A549 (cell line): ENCODE measurements around the gene CTNND2. TPM values are rescaled to one million over a fixed set of nuclear protein-coding genes. Genes with fewer than 3 reads are reported as not detected.

Experiments used
- ATAC-seq, 2 experiments: fragments of 200-7000 bp in 1 of 2; fragments of >200 bp in 1 of 2; cut with Nextera tagmentation in 1 of 2; cut with Tn5 transposase in 1 of 2; 3 replicates each; pipeline versions ENCODE4 v1.8.0 to v1.9.1; 2018 to 2020; ENCODE audit warnings: mild to moderate bottlenecking in 1 of 2, moderate library complexity in 1 of 2
- CTCF ChIA-PET: fragments of 300-600 bp; sonication (Branson Sonifier 250); formaldehyde crosslinking; extraction: SDS; loops from one replicate; lab custom pipeline; 2021; ENCODE audit warnings: antibody characterized with exemption, inconsistent platforms; lab: Yijun Ruan, JAX
- POLR2A ChIA-PET: fragments of 350-600 bp; formaldehyde crosslinking; extraction: SDS; loops from one replicate; lab custom pipeline; 2021; ENCODE audit warnings: antibody characterized with exemption, inconsistent platforms; lab: Yijun Ruan, JAX
- DNase-seq, 2 experiments: peaks; one replicate each; pipeline versions ENCODE4 v3.0.0 to v3.0.0-alpha.2; 2011 to 2016; ENCODE audit warnings: low read depth in 1 of 2, low spot score in 1 of 2
- FAIRE-seq: peaks from 2 replicates; lab custom pipeline; 2011; peaks lifted over from hg19 to GRCh38; lab: Jason Lieb, UNC
- H3K27ac ChIP-seq, 2 experiments: fragments of >200 bp; sonication (Bioruptor Twin); formaldehyde crosslinking; 3 replicates each; pipeline ENCODE4 v1.5.1; 2016 to 2017
- H3K4me1 ChIP-seq: fragments of >200 bp; sonication (Bioruptor Twin); formaldehyde crosslinking; 3 replicates; pipeline ENCODE4 v1.6.1; 2016
- H3K4me2 ChIP-seq: fragments of >200 bp; sonication (Bioruptor Twin); formaldehyde crosslinking; 3 replicates; pipeline ENCODE4 v1.6.1; 2016
- H3K4me3 ChIP-seq: fragments of >200 bp; sonication (Bioruptor Twin); formaldehyde crosslinking; 3 replicates; pipeline ENCODE4 v1.5.1; 2016
- H3K9me3 ChIP-seq: fragments of >200 bp; sonication (Bioruptor Twin); formaldehyde crosslinking; 3 replicates; pipeline ENCODE4 v1.6.1; 2016
- CBX2 ChIP-seq: fragments of 200-600 bp; sonication (generic); IDR thresholded peaks from 2 replicates; pipeline ENCODE4 v1.6.1; 2016; ENCODE audit warnings: low read depth, mild to moderate bottlenecking, borderline replicate concordance
- CBX8 ChIP-seq: fragments of 200-600 bp; sonication (generic); IDR thresholded peaks from 2 replicates; pipeline ENCODE4 v1.6.1; 2016
- CHD2 ChIP-seq: fragments of 150-350 bp; IDR thresholded peaks from 2 replicates; pipeline ENCODE4 v1.6.1; 2014; ENCODE audit warnings: low read length; ENCODE audit not compliant: partially characterized antibody
- CHD4 ChIP-seq: fragments of 200-600 bp; sonication (generic); IDR thresholded peaks from 2 replicates; pipeline ENCODE4 v1.6.1; 2016; ENCODE audit warnings: antibody characterized with exemption, mild to moderate bottlenecking, borderline replicate concordance
- CTCF ChIP-seq: fragments of >200 bp; sonication (Bioruptor Twin); formaldehyde crosslinking; IDR thresholded peaks from 3 replicates; pipeline ENCODE4 v1.5.1; 2016
- EHF ChIP-seq: fragments of 250-450 bp; sonication (Bioruptor Pico); IDR thresholded peaks from 2 replicates; pipeline ENCODE4 v1.5.0; 2020; ENCODE audit warnings: mild to moderate bottlenecking
- ESRRA ChIP-seq: fragments of 150-350 bp; IDR thresholded peaks from 2 replicates; pipeline ENCODE4 v1.6.1; 2014; ENCODE audit warnings: mild to moderate bottlenecking, low read length, borderline replicate concordance
- FOSB ChIP-seq: fragments of 250-450 bp; sonication (Bioruptor Pico); IDR thresholded peaks from 2 replicates; pipeline ENCODE4 v1.5.0; 2020; ENCODE audit warnings: mild to moderate bottlenecking, moderate library complexity
- FOSL2 ChIP-seq, 2 experiments: fragments of 450-650 bp in 1 of 2; fragments of >200 bp in 1 of 2; sonication (Bioruptor Twin) in 1 of 2; formaldehyde crosslinking; IDR thresholded peaks; 2 replicates each; pipeline versions ENCODE4 v1.5.0 to v1.6.1; 2016 to 2020; ENCODE audit warnings: mild to moderate bottlenecking in 1 of 2, moderate library complexity in 1 of 2
- HDAC2 ChIP-seq: fragments of 200-600 bp; sonication (generic); IDR thresholded peaks from 2 replicates; pipeline ENCODE4 v1.6.1; 2016
- HES2 ChIP-seq: fragments of >200 bp; sonication (Bioruptor Twin); formaldehyde crosslinking; IDR thresholded peaks from 2 replicates; pipeline ENCODE4 v1.6.1; 2016
- HEYL ChIP-seq: fragments of 250-450 bp; sonication (Bioruptor Pico); IDR thresholded peaks from 2 replicates; pipeline ENCODE4 v1.8.0; 2021; ENCODE audit warnings: mild to moderate bottlenecking, moderate library complexity
- HOXA7 ChIP-seq: fragments of 250-450 bp; sonication (Bioruptor Pico); IDR thresholded peaks from 2 replicates; pipeline ENCODE4 v1.5.0; 2020; ENCODE audit warnings: mild to moderate bottlenecking, moderate library complexity
- HOXB5 ChIP-seq: fragments of 250-450 bp; sonication (Bioruptor Pico); IDR thresholded peaks from 2 replicates; pipeline ENCODE4 v1.5.0; 2020; ENCODE audit warnings: mild to moderate bottlenecking, moderate library complexity
- JUN ChIP-seq, 2 experiments: fragments of >200 bp; sonication (Bioruptor Twin); formaldehyde crosslinking; IDR thresholded peaks; 2 replicates in 1 of 2; 3 replicates in 1 of 2; pipeline ENCODE4 v1.6.1; 2016 to 2017
- KDM5A ChIP-seq: fragments of 200-600 bp; sonication (generic); IDR thresholded peaks from 2 replicates; pipeline ENCODE4 v1.6.1; 2016; ENCODE audit warnings: antibody characterized with exemption, mild to moderate bottlenecking
- MAFK ChIP-seq: fragments of 450-650 bp; IDR thresholded peaks from 2 replicates; pipeline ENCODE4 v1.6.1; 2014; ENCODE audit not compliant: partially characterized antibody
- MAZ ChIP-seq: fragments of 150-350 bp; IDR thresholded peaks from 2 replicates; pipeline ENCODE4 v1.6.1; 2014; ENCODE audit warnings: antibody characterized with exemption, low read depth, low read length, borderline replicate concordance
- MYC ChIP-seq: IDR thresholded peaks from 2 replicates; pipeline ENCODE4 v1.6.1; 2012; ENCODE audit warnings: mild to moderate bottlenecking, inconsistent platforms, low read length, improper control_type of control experiment, borderline replicate concordance
- NFE2L2 ChIP-seq: fragments of 150-350 bp; conservative IDR thresholded peaks from 2 replicates; pipeline ENCODE4 v1.6.1; 2014; ENCODE audit warnings: low read length
- PBX3 ChIP-seq: IDR thresholded peaks from 2 replicates; pipeline ENCODE4 v1.6.1; 2012
- POLR2A ChIP-seq: IDR thresholded peaks from 2 replicates; pipeline ENCODE4 v1.6.1; 2012; ENCODE audit warnings: mild to moderate bottlenecking, low read length
- POLR2AphosphoS2 ChIP-seq: conservative IDR thresholded peaks from 2 replicates; pipeline ENCODE4 v1.6.1; 2012; ENCODE audit warnings: low read length, improper control_type of control experiment, inconsistent platforms
- RAD21 ChIP-seq, 2 experiments: fragments of >200 bp in 1 of 2; sonication (Bioruptor Twin) in 1 of 2; formaldehyde crosslinking in 1 of 2; IDR thresholded peaks in 1 of 2; conservative IDR thresholded peaks in 1 of 2; 2 replicates in 1 of 2; 3 replicates in 1 of 2; pipeline ENCODE4 v1.6.1; 2012 to 2018; ENCODE audit warnings: inconsistent platforms in 1 of 2
- RFX5 ChIP-seq: fragments of 450-650 bp; IDR thresholded peaks from 2 replicates; pipeline ENCODE4 v1.7.1; 2014; ENCODE audit warnings: antibody characterized with exemption, mild to moderate bottlenecking, moderate library complexity
- SMC3 ChIP-seq: fragments of >200 bp; sonication (Bioruptor Twin); formaldehyde crosslinking; IDR thresholded peaks from 3 replicates; pipeline ENCODE4 v1.6.1; 2018; ENCODE audit warnings: inconsistent platforms
- TFCP2L1 ChIP-seq: fragments of 250-450 bp; sonication (Bioruptor Pico); IDR thresholded peaks from 2 replicates; pipeline ENCODE4 v1.5.0; 2021; ENCODE audit warnings: mild to moderate bottlenecking
- USF2 ChIP-seq: fragments of 450-650 bp; IDR thresholded peaks from 2 replicates; pipeline ENCODE4 v1.6.1; 2014; ENCODE audit warnings: antibody characterized with exemption
- ZC3H11A ChIP-seq: fragments of 450-650 bp; IDR thresholded peaks from 2 replicates; pipeline ENCODE4 v1.6.1; 2014; ENCODE audit warnings: antibody characterized with exemption, mild to moderate bottlenecking
- ZNF302 ChIP-seq: fragments of 250-450 bp; sonication (Bioruptor Pico); IDR thresholded peaks from 2 replicates; pipeline ENCODE4 v1.9.0; 2021; ENCODE audit warnings: inconsistent platforms, mild to moderate bottlenecking, moderate library complexity
- WGBS: methylation state at CpG from one replicate; pipeline ENCODE4 v1.1.6; 2017; ENCODE audit errors: missing lambda C conversion rate; 5-methylcytosine and 5-hydroxymethylcytosine counted together
- polyA plus RNA-seq, 4 experiments: library from polyadenylated mRNA; depleted of rRNA in 3 of 4; stranded (reverse); fragments of >200 nt; fragmentation: RNase III in 1 of 4; extraction: RNeasy Plus Mini Kit Qiagen cat#74134 plus additional on column Dnase treatment in 1 of 4; gene quantifications; 2 replicates in 3 of 4; 3 replicates in 1 of 4; pipeline ENCODE4 v1.2.3, GENCODE V29; 2011 to 2017

The CTNND2 gene
- polyA plus RNA-seq, 2 of the 4 experiments (the other 2 are of a cell fraction), result not detected

- ChIA-PET CTCF (interaction anchor here (1.7 kb wide), 1 partner anchor 12 kb away, joined by 4 read pairs; no protein-coding TSS in a partner anchor), POLR2A (no interaction called here)
- WGBS, result 46% methylated on average over 11 of the region's 11 CpGs
These were observed 904.5 kb downstream of the CTNND2 start for GRCh38 chr5:10999714-11000113.

GRCh38 chr5:10995891-10996290, 908.4 kb downstream of the CTNND2 start:
- no peaks in the 10 kb centered on the region for H3K4me1 ChIP-seq
- ATAC-seq (no peak), DNase-seq (no peak), FAIRE-seq (no peak)
- H3K27ac ChIP-seq, result no peak overlapping the region
- TF ChIP-seq ESRRA (no peak), HES2 (no peak), POLR2A (no peak), FOSB (CRISPR knock-in tag) (no peak), CBX2 (no peak), HDAC2 (no peak), PBX3 (no peak), HOXB5 (CRISPR knock-in tag) (no peak), POLR2AphosphoS2 (no peak)
- no peak overlapping the region for H3K4me2 ChIP-seq
- POLR2A ChIA-PET, result no interaction called here
- H3K4me3 ChIP-seq, result no peak overlapping the region
- 27% methylated on average over 8 of the region's 8 CpGs for WGBS
- no peaks in the 10 kb centered on the region for H3K9me3 ChIP-seq
- CTCF ChIA-PET, result no interaction called here

More at GRCh38 chr5:10999714-11000113, 904.5 kb downstream of the CTNND2 start:
- no peak overlapping the region for H3K4me2 ChIP-seq
- no peak for DNase-seq
- no peak for FAIRE-seq
- TF ChIP-seq EHF (CRISPR knock-in tag) (no peak), HOXA7 (no peak), MAFK (no peak), TFCP2L1 (CRISPR knock-in tag) (no peak), RFX5 (no peak), CBX2 (no peak), CHD4 (no peak), CBX8 (no peak), SMC3 (no peak), MYC (no peak)
- ATAC-seq, result no peak
- H3K4me1 ChIP-seq, result no peaks in the 10 kb centered on the region
- no peak overlapping the region for H3K27ac ChIP-seq
- no peak overlapping the region for H3K4me3 ChIP-seq
- no peaks in the 10 kb centered on the region for H3K9me3 ChIP-seq

- WGBS, result 38% methylated on average over 13 of the region's 30 CpGs
- ATAC-seq (no peak), FAIRE-seq (no peak), DNase-seq (no peak)
- Histone ChIP-seq H3K4me3 (no peak overlapping the region), H3K4me2 (no peak overlapping the region), H3K4me1 (no peaks in the 10 kb centered on the region), H3K27ac (no peak overlapping the region), H3K9me3 (no peaks in the 10 kb centered on the region)
- CTCF ChIA-PET, result no interaction called here
- POLR2A ChIA-PET, result no interaction called here
- no peak for TF ChIP-seq JUN (IDR thresholded peaks at IDR 0.05)
- TF ChIP-seq HOXB5 (CRISPR knock-in tag), result no peak
- TF ChIP-seq RAD21 (conservative IDR thresholded peaks at IDR 0.05 in 1 of 2, IDR thresholded peaks at IDR 0.05 in 1 of 2), result no peak
- TF ChIP-seq RFX5, result no peak
- no peak for TF ChIP-seq MAZ
- TF ChIP-seq MYC, result no peak
- TF ChIP-seq HEYL (CRISPR knock-in tag), result no peak
- TF ChIP-seq USF2, result no peak
- no peak for TF ChIP-seq MAFK
- no peak for TF ChIP-seq ZC3H11A
- no peak for TF ChIP-seq ZNF302
- TF ChIP-seq HOXA7, result no peak
- no peak for TF ChIP-seq KDM5A
- TF ChIP-seq NFE2L2, result no peak
- no peak for TF ChIP-seq CTCF
- TF ChIP-seq FOSL2 (IDR thresholded peaks at IDR 0.05), result no peak
- TF ChIP-seq FOSL2 (CRISPR knock-in tag; IDR thresholded peaks at IDR 0.05), result no peak
- TF ChIP-seq CHD2, result no peak
- no peak for TF ChIP-seq EHF (CRISPR knock-in tag)
These were observed 909.9 kb downstream of the CTNND2 start for GRCh38 chr5:10994091-10994986.
